Endothelial cell of umbilical vein (primary cell): ENCODE results near the gene DCAF4. TPM values are rescaled to one million over a fixed set of nuclear protein-coding genes. Genes with fewer than 3 reads are reported as not detected.

Experiments used
- BruUV-seq: library from RNA; stranded (reverse); fragments of 400-500 nt; replicated peaks from 2 replicates; lab custom pipeline; 2021; lab: Mats Ljungman, UMichigan
- CTCF ChIA-PET: fragments of 300-600, 350-600 bp; sonication (Branson Sonifier 250); formaldehyde crosslinking; loops from one replicate; lab custom pipeline; 2021; ENCODE audit warnings: antibody characterized with exemption, inconsistent platforms; lab: Charles Lee
- POLR2A ChIA-PET: fragments of 300-600, 350-600 bp; sonication (Branson Sonifier 250); formaldehyde crosslinking; loops from one replicate; lab custom pipeline; 2021; ENCODE audit warnings: antibody characterized with exemption, inconsistent platforms; lab: Charles Lee
- DNase-seq: peaks from one replicate; pipeline ENCODE4 v3.0.0-alpha.2; 2011; ENCODE audit warnings: low read depth, low spot score
- FAIRE-seq: peaks from 2 replicates; lab custom pipeline; 2011; peaks lifted over from hg19 to GRCh38; lab: Jason Lieb, UNC
- H2AFZ ChIP-seq: 2 replicates; pipeline ENCODE4 v1.6.0; 2012; ENCODE audit warnings: low read depth, low read length, control low read depth, inconsistent platforms
- H3K27ac ChIP-seq: 2 replicates; pipeline ENCODE4 v1.5.1; 2011; ENCODE audit warnings: low read depth, mild to moderate bottlenecking, control low read depth, low read length, moderate library complexity; ENCODE audit not compliant: insufficient read depth
- H3K27me3 ChIP-seq, 2 experiments: 2 replicates each; pipeline versions ENCODE4 v1.6.0 to v1.6.1; 2011; ENCODE audit warnings: low read length in 2 of 2, mixed read lengths in 1 of 2; ENCODE audit not compliant: control insufficient read depth in 2 of 2, insufficient read depth in 2 of 2
- H3K36me3 ChIP-seq, 2 experiments: 2 replicates in 1 of 2; 3 replicates in 1 of 2; pipeline ENCODE4 v1.5.1; 2011; ENCODE audit warnings: low read length in 2 of 2, mild to moderate bottlenecking in 1 of 2, moderate library complexity in 1 of 2; ENCODE audit not compliant: control insufficient read depth in 2 of 2, insufficient read depth in 2 of 2; ENCODE audit errors: extremely low read depth in 1 of 2
- H3K4me1 ChIP-seq: 3 replicates; pipeline ENCODE4 v1.5.1; 2011; ENCODE audit warnings: mild to moderate bottlenecking, low read length; ENCODE audit not compliant: control insufficient read depth, insufficient read depth; ENCODE audit errors: extremely low read depth
- H3K4me2 ChIP-seq: 2 replicates; pipeline ENCODE4 v1.6.1; 2011; ENCODE audit warnings: low read length, control low read depth, mixed read lengths; ENCODE audit not compliant: insufficient read depth
- H3K4me3 ChIP-seq, 3 experiments: fragments of 200-600 bp in 1 of 3; sonication (generic), shearing (Covaris generic) in 1 of 3; replicated peaks in 1 of 3; 2 replicates each; pipeline ENCODE4 v1.5.1; 2011 to 2016; ENCODE audit warnings: control low read depth in 3 of 3, low read length in 3 of 3, mild to moderate bottlenecking in 2 of 3, inconsistent platforms in 1 of 3, low read depth in 1 of 3, moderate library complexity in 1 of 3; ENCODE audit not compliant: insufficient read depth in 1 of 3
- H3K79me2 ChIP-seq: 2 replicates; pipeline ENCODE4 v1.6.0; 2012; ENCODE audit warnings: low read length, inconsistent platforms; ENCODE audit not compliant: control insufficient read depth, insufficient read depth
- H3K9ac ChIP-seq: replicated peaks from 2 replicates; pipeline ENCODE3; 2011; ENCODE audit warnings: low read length, control low read depth; ENCODE audit not compliant: insufficient read depth; ENCODE audit errors: extremely low read depth
- H3K9me1 ChIP-seq: replicated peaks from 3 replicates; pipeline ENCODE4 v1.6.0; 2011; ENCODE audit warnings: mild to moderate bottlenecking, low read length; ENCODE audit not compliant: control insufficient read depth, insufficient read depth; ENCODE audit errors: extremely low read depth
- H3K9me3 ChIP-seq: replicated peaks from 2 replicates; pipeline ENCODE4 v1.5.1; 2012; ENCODE audit warnings: low read length, inconsistent platforms; ENCODE audit not compliant: control insufficient read depth, insufficient read depth
- H4K20me1 ChIP-seq: replicated peaks from 2 replicates; pipeline ENCODE3; 2011; ENCODE audit warnings: mild to moderate bottlenecking, low read length; ENCODE audit not compliant: control insufficient read depth, insufficient read depth; ENCODE audit errors: extremely low read depth
- EZH2 ChIP-seq: IDR thresholded peaks from 2 replicates; pipeline ENCODE4 v1.6.1; 2012; ENCODE audit warnings: borderline replicate concordance, low read depth, mild to moderate bottlenecking, moderate library complexity, low read length, inconsistent platforms; ENCODE audit not compliant: severe bottlenecking
- FOS ChIP-seq: IDR thresholded peaks from 2 replicates; pipeline ENCODE4 v1.6.1; 2011; ENCODE audit warnings: mild to moderate bottlenecking, low read length, moderate library complexity, borderline replicate concordance; ENCODE audit not compliant: insufficient read depth
- GATA2 ChIP-seq: IDR thresholded peaks from 2 replicates; pipeline ENCODE4 v1.7.0; 2011; ENCODE audit warnings: low read depth, mild to moderate bottlenecking, moderate library complexity, mixed read lengths, low read length; ENCODE audit not compliant: insufficient read length, insufficient read depth
- JUN ChIP-seq: IDR thresholded peaks from 2 replicates; pipeline ENCODE4 v1.6.1; 2011; ENCODE audit warnings: borderline replicate concordance, low read depth; ENCODE audit not compliant: insufficient read length, insufficient read depth
- MYC ChIP-seq: IDR thresholded peaks from one replicate; pipeline ENCODE4 v1.6.1; 2011; ENCODE audit warnings: mild to moderate bottlenecking, low read depth, low read length
- POLR2A ChIP-seq: IDR thresholded peaks from 2 replicates; pipeline ENCODE4 v1.6.1; 2012; ENCODE audit warnings: low read depth, mild to moderate bottlenecking, control low read depth, low read length
- dilution Hi-C: fragments of 300-500 bp; cut with MboI; formaldehyde crosslinking; loops from one replicate; pipeline ENCODE4 v1.15.0; 2019; ENCODE audit warnings: low sequenced_read_pairs; ENCODE audit not compliant: extremely low pct_ligation_motif_present
- intact Hi-C: fragments of 100-400 bp; cut with micrococcal nuclease; formaldehyde crosslinking; loops from one replicate; pipeline ENCODE4 v1.10.0; 2022
- polyA plus RNA-seq, 4 experiments: library from polyadenylated mRNA; depleted of rRNA in 3 of 4; stranded (reverse) in 3 of 4; unstranded in 1 of 4; fragments of >200 nt; gene quantifications; 2 replicates each; pipeline versions ENCODE4 v1.2.1 to v1.2.3, GENCODE V29; 2011 to 2012; ENCODE audit warnings: missing spikeins in 1 of 4
- total RNA-seq: library from RNA; stranded (reverse); gene quantifications from 2 replicates; pipeline ENCODE4 v1.2.3, GENCODE V29; 2021
- TF ChIP-seq, protein P1 (sequence below): IDR thresholded peaks from 2 replicates; pipeline ENCODE4 v1.6.1; 2011; ENCODE audit not compliant: insufficient read depth, insufficient read length
- TF ChIP-seq, protein P2 (sequence below), 2 donors: IDR thresholded peaks; 1 replicate in 1 of 2; 2 replicates in 1 of 2; pipeline ENCODE4 v1.5.1; 2011; ENCODE audit warnings: low read length in 2 of 2, mild to moderate bottlenecking in 2 of 2, moderate library complexity in 2 of 2, control low read depth in 1 of 2, inconsistent platforms in 1 of 2, low read depth in 1 of 2; ENCODE audit not compliant: insufficient read depth in 1 of 2; ENCODE audit errors: extremely low read depth in 1 of 2

The DCAF4 gene
- total and polyA plus RNA-seq, 2 donors (not counting 3 experiments of a cell fraction or from before 2014, with no cell fraction given) = 8.6 to 15.8 TPM

DNA sequence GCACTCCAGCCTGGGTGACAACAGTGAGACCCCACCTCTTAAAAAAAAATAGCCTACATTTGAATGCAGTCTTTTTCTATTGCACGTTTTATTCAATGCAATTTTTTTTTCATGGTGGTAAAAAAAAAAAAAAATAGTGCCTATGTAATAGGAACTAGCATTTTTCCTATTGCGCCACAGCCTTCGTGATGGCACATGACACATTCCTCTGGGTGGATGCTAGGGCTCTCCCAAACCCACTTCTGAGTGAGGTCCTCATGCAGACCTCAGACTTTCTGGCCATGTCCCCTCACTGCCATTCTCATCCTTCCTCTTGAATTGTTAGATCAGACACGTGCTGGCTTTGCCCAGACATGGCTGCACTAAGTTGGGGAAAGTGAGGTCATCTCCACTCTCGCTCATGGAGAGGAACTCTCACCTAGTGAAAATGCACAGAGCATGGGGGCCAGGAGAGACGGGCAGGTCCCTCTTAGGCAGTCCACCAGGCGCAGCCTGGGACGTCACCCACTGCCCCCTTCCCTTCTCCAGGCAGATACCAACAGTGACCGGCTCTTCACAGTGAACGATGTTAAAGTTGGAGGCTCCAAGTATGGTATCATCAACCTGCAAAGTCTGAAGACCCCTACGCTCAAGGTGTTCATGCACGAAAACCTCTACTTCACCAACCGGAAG lies 19.2 kb downstream of the DCAF4 start:
- no peak overlapping the region for H3K27ac ChIP-seq
- peaks cover 2 to 9% of the 10 kb centered on the region in 2 experiments for H3K36me3 ChIP-seq
- DNase-seq = no peak
- TF ChIP-seq, protein P1, sequence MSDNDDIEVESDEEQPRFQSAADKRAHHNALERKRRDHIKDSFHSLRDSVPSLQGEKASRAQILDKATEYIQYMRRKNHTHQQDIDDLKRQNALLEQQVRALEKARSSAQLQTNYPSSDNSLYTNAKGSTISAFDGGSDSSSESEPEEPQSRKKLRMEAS = no peak
- no peak overlapping the region for H3K4me2 ChIP-seq
- ChIA-PET POLR2A (no interaction called here), CTCF (interaction anchor here (7.7 kb wide), 1 partner anchor 432 kb away, joined by 47 read pairs; no protein-coding TSS in a partner anchor)
- H3K4me1 ChIP-seq = no peaks in the 10 kb centered on the region
- H3K79me2 ChIP-seq = no peaks in the 10 kb centered on the region
- H3K9me1 ChIP-seq = no peaks in the 10 kb centered on the region
- H3K9ac ChIP-seq = no peak overlapping the region
- H3K27me3 ChIP-seq = no peaks in the 10 kb centered on the region
- no peak overlapping the region for H3K4me3 ChIP-seq
- dilution Hi-C loops = no loop called here
- intact Hi-C loops = no loop called here
- no peaks in the 10 kb centered on the region for H4K20me1 ChIP-seq
- no peak overlapping the region for H2AFZ ChIP-seq
- BruUV-seq = no TSS peak
- FAIRE-seq = no peak
- H3K9me3 ChIP-seq = no peaks in the 10 kb centered on the region

DNA sequence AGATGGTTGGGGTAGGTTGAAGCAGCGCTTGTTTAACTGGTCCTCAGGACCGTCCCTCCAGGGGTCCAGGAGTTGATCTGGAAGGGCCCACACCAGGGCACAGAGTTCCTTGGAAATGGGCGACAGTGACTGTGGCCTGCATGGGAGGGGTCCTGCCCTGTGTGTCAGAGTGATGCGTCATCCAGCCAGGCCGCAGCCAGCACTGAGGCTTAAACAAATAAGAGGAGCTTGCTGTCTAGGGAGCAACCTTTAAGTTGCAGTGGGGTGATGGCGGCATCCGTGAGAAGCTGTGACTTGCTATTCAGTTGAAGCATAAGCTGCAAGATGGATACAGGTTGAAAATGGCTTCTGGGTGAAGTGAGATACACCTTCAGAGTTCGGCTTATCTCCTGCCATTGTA lies 20.2 kb downstream of the DCAF4 start:
- no peaks in the 10 kb centered on the region for H3K9me3 ChIP-seq
- no peaks in the 10 kb centered on the region for H3K27me3 ChIP-seq
- no peak overlapping the region for H3K4me3 ChIP-seq
- TF ChIP-seq MYC (no peak), EZH2 (no peak), FOS (no peak), POLR2A (no peak), GATA2 (no peak), JUN (no peak)
- TF ChIP-seq, protein P1 = no peak
- TF ChIP-seq, protein P2, sequence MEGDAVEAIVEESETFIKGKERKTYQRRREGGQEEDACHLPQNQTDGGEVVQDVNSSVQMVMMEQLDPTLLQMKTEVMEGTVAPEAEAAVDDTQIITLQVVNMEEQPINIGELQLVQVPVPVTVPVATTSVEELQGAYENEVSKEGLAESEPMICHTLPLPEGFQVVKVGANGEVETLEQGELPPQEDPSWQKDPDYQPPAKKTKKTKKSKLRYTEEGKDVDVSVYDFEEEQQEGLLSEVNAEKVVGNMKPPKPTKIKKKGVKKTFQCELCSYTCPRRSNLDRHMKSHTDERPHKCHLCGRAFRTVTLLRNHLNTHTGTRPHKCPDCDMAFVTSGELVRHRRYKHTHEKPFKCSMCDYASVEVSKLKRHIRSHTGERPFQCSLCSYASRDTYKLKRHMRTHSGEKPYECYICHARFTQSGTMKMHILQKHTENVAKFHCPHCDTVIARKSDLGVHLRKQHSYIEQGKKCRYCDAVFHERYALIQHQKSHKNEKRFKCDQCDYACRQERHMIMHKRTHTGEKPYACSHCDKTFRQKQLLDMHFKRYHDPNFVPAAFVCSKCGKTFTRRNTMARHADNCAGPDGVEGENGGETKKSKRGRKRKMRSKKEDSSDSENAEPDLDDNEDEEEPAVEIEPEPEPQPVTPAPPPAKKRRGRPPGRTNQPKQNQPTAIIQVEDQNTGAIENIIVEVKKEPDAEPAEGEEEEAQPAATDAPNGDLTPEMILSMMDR (IDR thresholded peaks at IDR 0.05; ENCODE audit: extremely low read depth in 1 of 2, insufficient read depth in 1 of 2, low read depth in 1 of 2, low read length in 2 of 2) = no peak
- no peak overlapping the region for H3K4me2 ChIP-seq
- intact Hi-C loops (no loop called here), dilution Hi-C loops (no loop called here)
- H3K9me1 ChIP-seq = no peaks in the 10 kb centered on the region
- ChIA-PET POLR2A (no interaction called here), CTCF (interaction anchor here (7.0 kb wide), 1 partner anchor 433 kb away, joined by 751 read pairs; no protein-coding TSS in a partner anchor)
- no peaks in the 10 kb centered on the region for H3K79me2 ChIP-seq
- H3K4me1 ChIP-seq = no peaks in the 10 kb centered on the region
- H4K20me1 ChIP-seq = no peaks in the 10 kb centered on the region
- DNase-seq (no peak), FAIRE-seq (no peak)
- no peak overlapping the region for H2AFZ ChIP-seq
- no peak overlapping the region for H3K9ac ChIP-seq
- no TSS peak for BruUV-seq
- no peak overlapping the region for H3K27ac ChIP-seq
- H3K36me3 ChIP-seq = peaks cover 2 to 7% of the 10 kb centered on the region in 2 experiments
